HG03457 (cell line): ENCODE measurements around the gene INPP4A.

Experiments used
- ATAC-seq: cut with Tn5 transposase; IDR thresholded peaks from one replicate; pipeline ENCODE4 v1.9.1; 2021; ENCODE audit warnings: moderate number of reproducible peaks; ENCODE audit not compliant: unreplicated experiment

The INPP4A gene

DNA sequence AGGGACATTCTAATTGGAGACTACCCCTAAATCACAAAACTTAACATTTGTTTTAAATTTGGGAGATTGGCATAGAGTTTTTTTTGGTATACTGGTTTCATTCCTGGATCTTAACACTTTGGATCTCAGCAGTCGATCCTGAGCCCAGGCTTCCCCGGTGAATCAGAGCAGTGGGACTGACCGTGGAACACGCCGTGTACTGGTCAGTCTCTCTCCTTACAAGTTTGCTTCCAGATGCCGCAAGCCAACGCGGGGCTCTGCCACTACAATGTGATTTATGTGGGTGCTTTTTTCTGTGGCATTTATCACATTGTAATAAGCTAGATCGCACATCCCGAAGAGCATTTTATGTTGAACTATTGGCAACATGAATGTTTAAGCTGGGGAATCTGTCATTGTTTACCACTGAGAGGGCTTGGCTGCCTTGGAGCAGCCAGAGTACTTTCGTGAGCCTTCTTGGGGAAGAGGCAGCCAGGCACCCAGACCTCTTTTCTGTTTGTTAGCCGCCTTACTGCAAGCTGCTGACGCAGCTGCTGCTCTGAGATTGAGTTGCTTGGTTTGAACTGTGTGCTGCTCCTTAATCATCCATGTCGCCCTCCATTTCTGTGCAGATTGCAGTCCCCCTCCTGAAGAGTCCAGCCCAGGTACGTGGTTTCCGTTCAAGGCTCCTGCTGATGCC lies 114.3 kb downstream of the INPP4A start:
- no peak for ATAC-seq

DNA sequence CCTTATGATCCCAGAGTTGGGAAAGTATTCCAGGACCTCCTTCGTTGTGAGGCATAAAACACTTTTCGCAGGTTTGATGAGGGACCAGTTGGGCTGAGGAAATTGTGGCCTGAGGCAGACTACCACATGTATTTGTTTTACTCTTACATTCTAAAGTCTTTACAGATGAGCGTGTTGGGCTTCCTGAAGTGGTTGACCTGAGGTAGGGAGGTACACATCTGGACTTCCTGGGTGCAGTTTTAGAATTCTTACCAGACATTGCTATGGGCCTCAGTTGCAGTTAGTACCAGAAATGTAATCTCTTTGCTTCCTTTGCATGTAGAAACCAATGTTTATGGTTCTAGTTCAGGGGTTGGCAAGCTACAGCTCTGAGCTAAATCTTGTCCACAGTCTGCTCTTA lies 114.9 kb downstream of the INPP4A start:
- ATAC-seq = no peak

- ATAC-seq = no peak
Measured at GRCh38 chr2:98560256-98560771, 115.7 kb downstream of the INPP4A start.

GRCh38 chr2:98561018-98561417 lies 116.4 kb downstream of the INPP4A start:
- ATAC-seq = no peak

DNA sequence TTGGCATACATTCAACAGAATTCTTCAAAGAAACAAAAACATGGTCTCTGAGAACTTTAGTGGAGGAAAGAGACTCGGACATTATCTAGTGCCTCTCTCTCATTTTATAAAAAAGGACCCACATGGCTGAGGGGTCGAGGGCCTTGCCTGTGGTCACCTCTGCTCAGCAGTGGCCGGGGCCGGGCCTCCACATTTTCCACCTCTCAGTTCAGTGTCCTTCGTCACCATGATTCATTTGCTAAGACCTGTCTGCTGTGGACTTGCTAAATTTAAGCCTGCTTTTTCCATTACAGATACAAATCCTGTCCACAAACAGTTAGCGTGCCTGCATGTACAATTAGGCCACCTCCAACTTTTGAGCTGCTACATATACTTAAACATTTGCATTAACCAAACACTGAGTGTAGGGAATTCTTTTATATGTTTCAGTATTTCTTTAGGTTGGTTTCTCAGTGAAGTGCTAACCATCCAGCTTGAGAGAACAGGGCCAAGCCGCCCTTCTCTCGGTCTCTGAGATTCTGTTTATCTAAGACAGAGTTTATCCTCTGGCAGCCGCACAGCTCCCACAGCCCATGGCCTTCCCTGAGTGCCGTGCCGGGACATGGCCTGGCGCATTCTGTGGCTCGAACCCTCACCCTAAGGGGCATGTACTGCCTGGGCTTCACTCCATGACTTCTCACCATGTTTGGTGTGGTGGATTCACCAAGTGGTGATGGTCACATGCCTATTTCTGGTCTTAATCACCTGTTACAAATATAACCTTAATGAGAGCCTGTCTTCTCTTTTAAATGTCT lies 117.4 kb downstream of the INPP4A start:
- ATAC-seq = no peak

GRCh38 chr2:98563394-98563793 lies 118.7 kb downstream of the INPP4A start:
- no peak for ATAC-seq

DNA sequence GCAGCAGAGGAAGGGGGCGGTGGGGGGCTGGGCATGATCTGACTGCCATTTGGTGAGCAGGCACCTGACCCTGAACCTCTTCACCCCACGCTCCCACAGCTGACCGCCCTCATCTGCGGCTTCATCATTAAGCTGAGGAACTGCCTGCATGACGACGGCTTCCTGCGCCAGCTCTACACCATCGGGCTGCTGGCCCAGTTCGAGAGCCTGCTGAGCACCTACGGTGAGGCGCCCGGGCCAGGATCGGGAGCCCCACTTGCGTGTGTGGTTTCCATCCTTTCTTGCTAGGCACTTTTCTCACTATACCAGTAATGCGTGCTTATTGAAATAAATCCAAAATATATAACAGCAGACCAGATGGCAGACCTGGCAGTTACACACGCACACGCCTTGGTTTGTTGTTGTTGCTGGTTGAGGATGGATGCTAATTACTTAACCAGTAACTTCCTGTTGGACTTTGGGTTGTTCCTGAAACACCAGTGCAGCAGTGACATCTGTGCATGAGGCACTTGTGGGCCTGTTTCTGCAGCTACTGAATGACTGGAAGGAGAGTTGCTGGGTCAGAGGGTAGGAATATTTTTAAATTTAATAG lies 120.0 kb downstream of the INPP4A start:
- no peak for ATAC-seq

DNA sequence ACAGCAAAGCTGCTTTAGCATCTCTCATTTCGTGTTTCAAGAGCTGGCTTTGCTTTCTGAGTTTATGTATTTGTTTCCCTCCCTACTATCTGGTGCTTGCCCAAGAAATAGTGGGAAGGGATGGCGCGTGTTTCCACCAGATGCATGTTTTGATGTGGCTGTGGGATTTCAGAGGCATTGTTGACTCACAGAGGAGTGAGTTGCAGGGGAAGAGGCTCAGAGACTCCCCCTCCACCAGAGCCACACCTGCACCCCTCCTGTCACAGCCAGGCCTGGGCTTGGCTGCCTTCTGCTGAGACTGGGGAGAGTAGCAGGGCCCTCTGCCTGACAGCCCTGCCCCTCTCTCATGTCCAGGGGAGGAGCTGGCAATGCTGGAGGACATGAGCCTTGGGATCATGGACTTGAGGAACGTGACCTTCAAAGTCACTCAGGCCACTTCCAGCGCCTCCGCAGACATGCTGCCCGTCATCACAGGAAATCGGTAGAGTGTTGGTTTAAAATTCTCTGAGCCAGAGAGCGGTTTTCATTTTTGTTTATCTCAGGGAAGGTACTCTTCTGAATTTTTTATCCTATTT lies 120.7 kb downstream of the INPP4A start:
- no peak for ATAC-seq

DNA sequence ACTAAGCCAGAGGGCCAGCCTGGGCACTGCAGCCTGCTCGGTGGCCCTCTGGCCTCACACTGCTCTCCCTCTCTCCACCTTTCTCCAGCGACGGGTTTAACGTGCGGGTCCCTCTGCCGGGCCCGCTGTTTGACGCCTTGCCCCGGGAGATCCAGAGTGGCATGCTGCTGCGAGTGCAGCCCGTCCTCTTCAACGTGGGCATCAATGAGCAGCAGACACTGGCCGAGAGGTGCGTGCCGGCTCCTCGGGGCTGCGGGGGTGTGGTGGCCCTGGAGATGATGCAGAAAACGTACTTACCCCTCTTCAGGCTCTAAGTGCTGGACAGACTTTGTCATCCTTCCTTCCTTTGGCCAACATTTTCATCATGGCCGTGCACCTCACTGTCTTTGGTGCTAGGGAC lies 121.3 kb downstream of the INPP4A start:
- ATAC-seq = no peak

- no peak for ATAC-seq
Measured at GRCh38 chr2:98568161-98568956, 123.7 kb downstream of the INPP4A start.

DNA sequence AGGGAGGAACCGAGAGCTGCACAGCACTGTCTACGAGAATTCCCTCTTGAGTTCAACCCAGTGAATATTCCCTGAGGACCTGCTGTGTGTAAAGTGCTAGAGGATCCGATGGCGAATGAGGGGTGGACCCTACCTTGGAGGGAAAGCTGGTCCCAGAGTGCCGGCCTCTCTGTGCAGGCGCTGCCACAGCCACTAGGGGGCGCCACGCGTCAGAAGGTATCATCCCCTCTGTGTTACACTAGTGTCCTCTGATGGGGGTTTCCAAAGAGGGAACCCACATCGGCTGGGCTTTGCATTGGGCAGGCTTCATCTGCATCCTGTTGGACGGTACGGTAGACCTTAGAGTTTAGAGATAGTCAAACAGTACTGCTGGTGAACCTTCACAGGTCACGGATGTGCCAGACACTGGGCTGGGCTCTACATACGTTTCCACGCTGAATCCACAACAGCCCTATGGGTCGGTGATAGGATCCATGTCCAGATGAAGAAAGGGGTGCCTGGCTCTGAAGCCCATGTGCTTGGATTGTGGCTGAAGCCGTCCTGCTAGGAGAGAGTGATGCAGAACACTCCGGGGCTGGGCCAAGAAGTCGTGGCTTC lies 124.6 kb downstream of the INPP4A start:
- no peak for ATAC-seq

- ATAC-seq = no peak
Measured at GRCh38 chr2:98569915-98570314, 125.3 kb downstream of the INPP4A start.

GRCh38 chr2:98570356-98570755 lies 125.7 kb downstream of the INPP4A start:
- no peak for ATAC-seq

DNA sequence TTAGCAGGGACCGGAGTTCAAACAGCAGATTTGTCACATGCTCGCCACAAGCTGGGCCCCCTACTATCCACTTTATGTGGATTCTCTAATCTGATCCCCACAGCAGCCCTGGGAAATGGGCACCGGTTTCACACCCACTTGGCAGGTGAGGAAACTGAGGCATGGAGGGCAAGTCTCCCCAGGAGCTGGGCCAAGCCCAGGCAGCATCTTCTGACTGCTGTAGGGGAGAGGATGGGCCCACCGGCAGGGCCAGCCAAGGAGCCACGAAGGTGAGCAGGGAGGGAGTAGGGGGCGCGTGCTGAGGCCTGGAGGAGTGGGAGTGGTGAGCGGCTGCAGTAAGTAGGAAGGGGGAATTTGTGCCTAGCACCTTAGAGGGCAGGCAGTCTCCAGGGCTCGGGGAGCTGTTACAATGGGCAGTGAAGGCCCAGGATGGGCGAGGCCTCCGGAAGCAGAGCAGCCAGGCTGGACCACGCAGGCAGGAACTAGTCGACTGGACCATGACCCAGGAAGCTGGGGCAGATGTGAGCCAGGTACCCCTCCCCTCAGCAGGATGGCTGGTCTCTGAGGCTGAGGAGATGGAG lies 126.6 kb downstream of the INPP4A start:
- no peak for ATAC-seq

- no peak for ATAC-seq
Measured at GRCh38 chr2:98571796-98572195, 127.1 kb downstream of the INPP4A start.

GRCh38 chr2:98572211-98572610 lies 127.6 kb downstream of the INPP4A start:
- no peak for ATAC-seq

DNA sequence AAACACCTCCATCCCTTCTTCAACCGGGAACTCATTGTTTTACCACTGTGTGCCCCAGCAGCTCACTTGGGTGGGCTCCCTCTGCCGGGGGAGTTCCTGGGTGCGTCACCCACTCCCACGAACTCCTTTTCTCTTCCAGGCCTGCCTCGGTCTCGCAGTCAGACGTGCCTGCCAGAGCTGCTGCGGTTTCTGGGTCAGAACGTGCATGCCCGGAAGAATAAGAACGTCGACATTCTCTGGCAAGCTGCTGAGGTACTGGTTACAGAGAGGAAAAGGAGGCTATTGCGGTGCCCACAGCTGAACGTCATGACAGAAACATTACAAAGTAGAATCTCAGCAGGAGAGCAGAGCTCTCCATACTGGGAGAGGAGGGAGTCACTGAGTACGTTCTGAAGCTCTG lies 128.0 kb downstream of the INPP4A start:
- no peak for ATAC-seq

GRCh38 chr2:98573426-98573825 lies 128.8 kb downstream of the INPP4A start:
- ATAC-seq = no peak

GRCh38 chr2:98576666-98577312 lies 132.1 kb downstream of the INPP4A start:
- ATAC-seq = no peak

DNA sequence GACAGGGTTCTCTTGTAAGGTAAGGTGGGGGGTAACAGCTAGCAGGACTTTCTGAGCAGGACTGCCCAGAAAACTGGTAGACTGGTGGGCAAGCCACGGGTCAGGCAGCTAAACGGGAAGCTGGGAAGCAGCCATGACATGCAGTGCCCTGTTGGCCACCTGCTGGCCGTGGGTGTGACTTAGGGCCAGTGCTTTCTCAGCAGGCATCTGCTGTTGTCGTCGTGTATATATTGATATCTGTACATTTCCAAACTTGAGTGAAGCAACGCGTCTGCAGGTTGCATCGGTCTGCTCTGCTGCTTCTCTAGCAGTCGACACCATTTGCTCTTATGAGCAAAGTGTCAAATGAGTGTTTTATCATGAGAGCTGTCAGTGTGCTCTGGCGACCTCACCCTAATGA lies 132.7 kb downstream of the INPP4A start:
- ATAC-seq = no peak
